ENCODE measurements around the gene EXPH5. TPM values are rescaled to one million over a fixed set of nuclear protein-coding genes. Genes with fewer than 3 reads are reported as not detected.

The EXPH5 gene
- total and polyA plus RNA-seq, 9 of the 15 experiments (the other 6 are each of a cell fraction or from before 2014, with no cell fraction given), result 1.3 to 8.5 (median 4.8) TPM

- H3K9ac ChIP-seq (ENCODE audit: insufficient read depth in 1 of 2, low read depth in 2 of 2, low read length in 2 of 2), result no peak overlapping the region
- no peak overlapping the region for H3K4me2 ChIP-seq (ENCODE audit: insufficient read depth, low read length)
- DNase-seq (ENCODE audit: extremely low read depth in 1 of 4, low spot score in 3 of 4), result no peak
- H3K79me2 ChIP-seq (ENCODE audit: control insufficient read depth, insufficient read depth, low read length), result no peaks in the 10 kb centered on the region
- H3K27me3 ChIP-seq (ENCODE audit: control insufficient read depth in 2 of 2, insufficient read depth in 2 of 2, low read length in 2 of 2), result no peaks in the 10 kb centered on the region
- no peak overlapping the region for H3K27ac ChIP-seq (ENCODE audit: extremely low read depth, low read depth, low read length)
- ChIA-PET CTCF (ENCODE audit: low intra/inter-chr PET ratio) (no interaction called here), POLR2A (interaction anchor here (1.7 kb wide), 1 partner anchor 9 kb away, joined by 3 read pairs; no protein-coding TSS in a partner anchor)
- H2AFZ ChIP-seq (ENCODE audit: low read depth, low read length), result no peak overlapping the region
- WGBS (ENCODE audit: insufficient coverage, low coverage, missing lambda C conversion rate), result 100% methylated on average over 1 of the region's 1 CpG
- H3K9me3 ChIP-seq (replicated peaks; ENCODE audit: control insufficient read depth, insufficient read depth, low read depth, low read length), result no peaks in the 10 kb centered on the region
- no peaks in the 10 kb centered on the region for H3K36me3 ChIP-seq (ENCODE audit: control insufficient read depth, insufficient read depth, low read length)
- no peak for ATAC-seq
- H4K20me1 ChIP-seq (replicated peaks; ENCODE audit: control insufficient read depth, insufficient read depth, low read length), result no peaks in the 10 kb centered on the region
- no peaks in the 10 kb centered on the region; a peak in 2 of 5 replicates for H3K4me1 ChIP-seq (replicated peaks in 1 of 2; ENCODE audit: control insufficient read depth in 2 of 2, insufficient read depth in 2 of 2, low read length in 2 of 2)
- intact Hi-C loops (cut with micrococcal nuclease) (no loop called here), in situ Hi-C loops (cut with MboI) (no loop called here)
- H3K4me3 ChIP-seq, result no peak overlapping the region
- TF ChIP-seq RBM25 (IDR thresholded peaks at IDR 0.05; ENCODE audit: low read depth, low read length, severe bottlenecking) (peak; percentile 38), PRPF4 (IDR thresholded peaks at IDR 0.05; ENCODE audit: insufficient read depth, low read depth, low read length, poor library complexity, severe bottlenecking) (no peak), MITF (IDR thresholded peaks at IDR 0.05) (no peak), ZC3H11A (IDR thresholded peaks at IDR 0.05; ENCODE audit: low read depth, low read length) (no peak), NRF1 (conservative IDR thresholded peaks at IDR 0.05 in 1 of 2, IDR thresholded peaks at IDR 0.05 in 1 of 2) (no peak), ZNF121 (CRISPR knock-in tag; conservative IDR thresholded peaks at IDR 0.05) (peak; percentile 85)
- no peaks in the 10 kb centered on the region for H3K9me1 ChIP-seq (ENCODE audit: control insufficient read depth, insufficient read depth, low read length)
- no peak for FAIRE-seq
- no TSS peak for BruUV-seq (replicated peaks)
These were observed 45.6 kb upstream of the EXPH5 start for GRCh38 chr11:108639146-108639545.
